ENCODE results near the gene DCLK2. TPM values are rescaled to one million over a fixed set of nuclear protein-coding genes. Genes with fewer than 3 reads are reported as not detected.

Gene DCLK2
- total and polyA plus RNA-seq, 2 of the 13 experiments (the other 11 are each of a cell fraction or from before 2014, with no cell fraction given) = not detected

DNA sequence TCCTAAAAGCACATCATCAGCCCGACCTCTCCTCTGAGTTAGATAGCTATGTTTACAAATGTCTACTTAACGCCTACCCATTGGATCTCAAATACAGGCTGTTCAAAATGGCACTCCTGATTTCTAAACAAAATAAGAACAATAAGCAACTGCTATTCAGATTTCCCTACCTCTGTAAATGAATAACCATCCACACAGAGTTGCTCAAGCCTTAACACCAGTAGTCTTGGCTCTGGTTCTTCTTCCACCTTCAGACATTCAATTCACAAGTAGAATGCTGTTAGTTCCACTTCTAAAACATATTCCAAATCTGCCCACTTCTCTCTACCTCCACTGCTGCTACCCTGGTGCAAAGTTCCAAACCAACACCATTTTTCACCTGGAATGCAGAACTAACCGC is 27.1 kb upstream of the DCLK2 start:
- ChIA-PET CTCF (ENCODE audit: low intra/inter-chr PET ratio, low total read pairs) (no interaction called here), POLR2A (no interaction called here)
- H3K4me1 ChIP-seq (ENCODE audit: insufficient read depth, low read length) = no peaks in the 10 kb centered on the region
- 0% methylated on average over 3 of the region's 3 CpGs for WGBS (ENCODE audit: low lambda C conversion rate)
- H3K27ac ChIP-seq (ENCODE audit: extremely low read length, insufficient read depth, low read length) = no peak overlapping the region
- H3K36me3 ChIP-seq (replicated peaks in 1 of 2; ENCODE audit: control insufficient read depth in 1 of 2, insufficient read depth in 2 of 2, low read length in 2 of 2) = no peaks in the 10 kb centered on the region
- BruUV-seq (replicated peaks) = no TSS peak
- no peak overlapping the region for H3K4me3 ChIP-seq (replicated peaks in 1 of 3; ENCODE audit: insufficient read depth in 1 of 3, low read depth in 2 of 3, low read length in 3 of 3)
- intact Hi-C loops (cut with micrococcal nuclease; ENCODE audit: unreplicated experiment) = no loop called here
- H4K20me1 ChIP-seq (ENCODE audit: insufficient read depth, low read length) = no peaks in the 10 kb centered on the region
- H3K9me3 ChIP-seq (ENCODE audit: low read length) = peaks cover 8% of the 10 kb centered on the region
- H3K27me3 ChIP-seq (ENCODE audit: control insufficient read depth in 1 of 2, insufficient read depth in 2 of 2, low read length in 2 of 2) = no peaks in the 10 kb centered on the region; a peak in 1 of 5 replicates
- DNase-seq (ENCODE audit: low spot score) (no peak), FAIRE-seq (no peak), ATAC-seq (no peak)
- in situ Hi-C loops (cut with HindIII; ENCODE audit: extremely low pct_ligation_motif_present, low pct_unique_long_range_greater_than_20kb) = no loop called here
- no peak overlapping the region for H2AFZ ChIP-seq (ENCODE audit: low read length)
- H3K4me2 ChIP-seq (ENCODE audit: low read depth, low read length) = no peak overlapping the region
- H3K9ac ChIP-seq (ENCODE audit: insufficient read depth, low read depth, low read length) = no peak overlapping the region
- TF ChIP-seq SIN3B (IDR thresholded peaks at IDR 0.05; ENCODE audit: low read length) (no peak), THAP11 (CRISPR knock-in tag; IDR thresholded peaks at IDR 0.05) (no peak), ZNF20 (CRISPR knock-in tag; IDR thresholded peaks at IDR 0.05) (no peak), HDAC2 (CRISPR knock-in tag; IDR thresholded peaks at IDR 0.05) (no peak), XBP1 (CRISPR knock-in tag; IDR thresholded peaks at IDR 0.05) (no peak), ZNF652 (CRISPR knock-in tag; IDR thresholded peaks at IDR 0.05; ENCODE audit: borderline replicate concordance, low read depth) (no peak), NCOA2 (CRISPR knock-in tag; IDR thresholded peaks at IDR 0.05) (no peak), ZNF331 (CRISPR knock-in tag; IDR thresholded peaks at IDR 0.05) (no peak), NFYC (CRISPR knock-in tag; IDR thresholded peaks at IDR 0.05) (no peak), ZNF431 (CRISPR knock-in tag; IDR thresholded peaks at IDR 0.05; ENCODE audit: borderline replicate concordance, low read depth) (no peak), RFX5 (IDR thresholded peaks at IDR 0.05; ENCODE audit: low read depth, low read length) (no peak), CENPT (CRISPR knock-in tag; IDR thresholded peaks at IDR 0.05; ENCODE audit: low read depth) (no peak), FOXK1 (CRISPR knock-in tag; IDR thresholded peaks at IDR 0.05; ENCODE audit: borderline replicate concordance, low read depth) (no peak), ZNF253 (CRISPR knock-in tag; IDR thresholded peaks at IDR 0.05; ENCODE audit: borderline replicate concordance) (no peak), RCOR2 (CRISPR knock-in tag; IDR thresholded peaks at IDR 0.05) (no peak), SMYD3 (CRISPR knock-in tag; IDR thresholded peaks at IDR 0.05) (no peak)
- TF ChIP-seq, protein P1, sequence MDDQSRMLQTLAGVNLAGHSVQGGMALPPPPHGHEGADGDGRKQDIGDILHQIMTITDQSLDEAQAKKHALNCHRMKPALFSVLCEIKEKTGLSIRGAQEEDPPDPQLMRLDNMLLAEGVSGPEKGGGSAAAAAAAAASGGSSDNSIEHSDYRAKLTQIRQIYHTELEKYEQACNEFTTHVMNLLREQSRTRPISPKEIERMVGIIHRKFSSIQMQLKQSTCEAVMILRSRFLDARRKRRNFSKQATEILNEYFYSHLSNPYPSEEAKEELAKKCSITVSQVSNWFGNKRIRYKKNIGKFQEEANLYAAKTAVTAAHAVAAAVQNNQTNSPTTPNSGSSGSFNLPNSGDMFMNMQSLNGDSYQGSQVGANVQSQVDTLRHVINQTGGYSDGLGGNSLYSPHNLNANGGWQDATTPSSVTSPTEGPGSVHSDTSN (CRISPR knock-in tag; IDR thresholded peaks at IDR 0.05; ENCODE audit: borderline replicate concordance) = no peak
- TF ChIP-seq, protein P2, sequence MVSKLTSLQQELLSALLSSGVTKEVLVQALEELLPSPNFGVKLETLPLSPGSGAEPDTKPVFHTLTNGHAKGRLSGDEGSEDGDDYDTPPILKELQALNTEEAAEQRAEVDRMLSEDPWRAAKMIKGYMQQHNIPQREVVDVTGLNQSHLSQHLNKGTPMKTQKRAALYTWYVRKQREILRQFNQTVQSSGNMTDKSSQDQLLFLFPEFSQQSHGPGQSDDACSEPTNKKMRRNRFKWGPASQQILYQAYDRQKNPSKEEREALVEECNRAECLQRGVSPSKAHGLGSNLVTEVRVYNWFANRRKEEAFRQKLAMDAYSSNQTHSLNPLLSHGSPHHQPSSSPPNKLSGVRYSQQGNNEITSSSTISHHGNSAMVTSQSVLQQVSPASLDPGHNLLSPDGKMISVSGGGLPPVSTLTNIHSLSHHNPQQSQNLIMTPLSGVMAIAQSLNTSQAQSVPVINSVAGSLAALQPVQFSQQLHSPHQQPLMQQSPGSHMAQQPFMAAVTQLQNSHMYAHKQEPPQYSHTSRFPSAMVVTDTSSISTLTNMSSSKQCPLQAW (CRISPR knock-in tag; IDR thresholded peaks at IDR 0.05) = no peak
- TF ChIP-seq, protein P3, sequence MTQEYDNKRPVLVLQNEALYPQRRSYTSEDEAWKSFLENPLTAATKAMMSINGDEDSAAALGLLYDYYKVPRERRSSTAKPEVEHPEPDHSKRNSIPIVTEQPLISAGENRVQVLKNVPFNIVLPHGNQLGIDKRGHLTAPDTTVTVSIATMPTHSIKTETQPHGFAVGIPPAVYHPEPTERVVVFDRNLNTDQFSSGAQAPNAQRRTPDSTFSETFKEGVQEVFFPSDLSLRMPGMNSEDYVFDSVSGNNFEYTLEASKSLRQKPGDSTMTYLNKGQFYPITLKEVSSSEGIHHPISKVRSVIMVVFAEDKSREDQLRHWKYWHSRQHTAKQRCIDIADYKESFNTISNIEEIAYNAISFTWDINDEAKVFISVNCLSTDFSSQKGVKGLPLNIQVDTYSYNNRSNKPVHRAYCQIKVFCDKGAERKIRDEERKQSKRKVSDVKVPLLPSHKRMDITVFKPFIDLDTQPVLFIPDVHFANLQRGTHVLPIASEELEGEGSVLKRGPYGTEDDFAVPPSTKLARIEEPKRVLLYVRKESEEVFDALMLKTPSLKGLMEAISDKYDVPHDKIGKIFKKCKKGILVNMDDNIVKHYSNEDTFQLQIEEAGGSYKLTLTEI (CRISPR knock-in tag; conservative IDR thresholded peaks at IDR 0.05) = no peak
- no peaks in the 10 kb centered on the region for H3K79me2 ChIP-seq (ENCODE audit: insufficient read depth, low read length)
